ENCODE data around the gene GALNT9. TPM values are rescaled to one million over a fixed set of nuclear protein-coding genes. Genes with fewer than 3 reads are reported as not detected.

GALNT9 gene
- total RNA-seq, 4 donors from 2014 or later, result 1.6 TPM; not detected in 3

DNA sequence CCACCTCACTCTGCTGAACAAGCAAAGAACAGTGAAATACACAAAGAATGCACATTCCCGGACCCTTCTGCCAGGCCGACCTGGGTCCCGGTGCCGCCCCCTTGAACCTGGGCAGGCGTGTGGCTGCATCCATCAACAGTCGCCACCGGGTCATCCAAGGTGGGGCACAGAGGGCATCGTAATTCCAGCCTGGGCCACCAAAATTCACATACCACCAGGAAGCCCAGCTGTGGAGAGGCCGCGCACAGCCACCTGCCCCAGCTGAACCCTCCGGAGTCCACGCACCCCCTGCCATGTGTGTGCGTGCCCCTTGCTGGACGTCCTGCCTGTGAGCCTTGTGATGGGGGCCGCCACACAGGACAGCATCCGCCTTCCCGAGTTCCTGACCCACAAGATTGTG is 99.5 kb downstream of the GALNT9 start:
- no peak for DNase-seq (ENCODE audit: low spot score in 2 of 2)
- 80 to 90% methylated on average over 13 to 17 of the region's 17 CpGs for WGBS, 2 donors
- no peaks in the 10 kb centered on the region for H3K4me1 ChIP-seq
- no peak overlapping the region for H3K27ac ChIP-seq
- H3K36me3 ChIP-seq, result no peaks in the 10 kb centered on the region
- H3K4me3 ChIP-seq, result no peak overlapping the region
- no peak for TF ChIP-seq POLR2A (IDR thresholded peaks at IDR 0.05)
- no peak for TF ChIP-seq EP300 (IDR thresholded peaks at IDR 0.05)
- TF ChIP-seq, protein P1, sequence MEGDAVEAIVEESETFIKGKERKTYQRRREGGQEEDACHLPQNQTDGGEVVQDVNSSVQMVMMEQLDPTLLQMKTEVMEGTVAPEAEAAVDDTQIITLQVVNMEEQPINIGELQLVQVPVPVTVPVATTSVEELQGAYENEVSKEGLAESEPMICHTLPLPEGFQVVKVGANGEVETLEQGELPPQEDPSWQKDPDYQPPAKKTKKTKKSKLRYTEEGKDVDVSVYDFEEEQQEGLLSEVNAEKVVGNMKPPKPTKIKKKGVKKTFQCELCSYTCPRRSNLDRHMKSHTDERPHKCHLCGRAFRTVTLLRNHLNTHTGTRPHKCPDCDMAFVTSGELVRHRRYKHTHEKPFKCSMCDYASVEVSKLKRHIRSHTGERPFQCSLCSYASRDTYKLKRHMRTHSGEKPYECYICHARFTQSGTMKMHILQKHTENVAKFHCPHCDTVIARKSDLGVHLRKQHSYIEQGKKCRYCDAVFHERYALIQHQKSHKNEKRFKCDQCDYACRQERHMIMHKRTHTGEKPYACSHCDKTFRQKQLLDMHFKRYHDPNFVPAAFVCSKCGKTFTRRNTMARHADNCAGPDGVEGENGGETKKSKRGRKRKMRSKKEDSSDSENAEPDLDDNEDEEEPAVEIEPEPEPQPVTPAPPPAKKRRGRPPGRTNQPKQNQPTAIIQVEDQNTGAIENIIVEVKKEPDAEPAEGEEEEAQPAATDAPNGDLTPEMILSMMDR (IDR thresholded peaks at IDR 0.05), result no peak
- H3K9me3 ChIP-seq, result no peaks in the 10 kb centered on the region
- peaks cover 0 to 39% of the 10 kb centered on the region in 2 donors for H3K27me3 ChIP-seq

DNA sequence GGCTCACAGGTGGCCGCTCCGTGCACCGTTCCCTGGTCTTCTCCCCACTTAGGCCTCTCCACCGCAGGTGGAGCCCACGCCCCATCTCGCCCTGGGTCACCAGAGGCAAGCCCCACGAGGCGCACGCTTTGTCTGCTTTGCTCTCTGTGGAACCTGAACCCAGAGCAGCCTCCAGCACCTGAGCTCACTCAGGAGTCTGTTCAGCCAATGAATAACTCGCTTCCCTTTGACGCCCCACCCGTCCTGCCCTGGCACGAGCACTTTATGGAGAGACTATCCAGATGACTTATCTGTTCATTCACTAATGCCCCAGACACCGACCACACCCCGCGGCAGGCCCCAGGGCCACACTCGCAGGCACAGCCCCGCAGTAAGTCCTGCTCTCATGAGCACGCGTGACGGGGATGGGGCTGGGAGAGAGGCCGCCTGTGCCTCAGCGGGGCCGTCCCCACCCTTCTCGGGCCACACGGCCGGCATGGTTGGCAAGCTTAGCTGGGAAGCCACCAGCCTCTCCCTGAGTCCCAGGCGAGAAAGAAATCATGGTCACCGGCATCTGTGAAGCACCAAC is 100.1 kb downstream of the GALNT9 start:
- Histone ChIP-seq H3K27ac (no peak overlapping the region), H3K27me3 (peaks cover 0 to 39% of the 10 kb centered on the region in 2 donors), H3K9me3 (no peaks in the 10 kb centered on the region), H3K36me3 (no peaks in the 10 kb centered on the region), H3K4me3 (no peak overlapping the region), H3K4me1 (no peaks in the 10 kb centered on the region)
- DNase-seq (ENCODE audit: low spot score in 2 of 2), result no peak
- WGBS, 2 donors, result 77 to 82% methylated on average over 25 to 29 of the region's 29 CpGs
- no peak for TF ChIP-seq EP300 (IDR thresholded peaks at IDR 0.05)
- TF ChIP-seq, protein P1 (IDR thresholded peaks at IDR 0.05), result no peak

DNA sequence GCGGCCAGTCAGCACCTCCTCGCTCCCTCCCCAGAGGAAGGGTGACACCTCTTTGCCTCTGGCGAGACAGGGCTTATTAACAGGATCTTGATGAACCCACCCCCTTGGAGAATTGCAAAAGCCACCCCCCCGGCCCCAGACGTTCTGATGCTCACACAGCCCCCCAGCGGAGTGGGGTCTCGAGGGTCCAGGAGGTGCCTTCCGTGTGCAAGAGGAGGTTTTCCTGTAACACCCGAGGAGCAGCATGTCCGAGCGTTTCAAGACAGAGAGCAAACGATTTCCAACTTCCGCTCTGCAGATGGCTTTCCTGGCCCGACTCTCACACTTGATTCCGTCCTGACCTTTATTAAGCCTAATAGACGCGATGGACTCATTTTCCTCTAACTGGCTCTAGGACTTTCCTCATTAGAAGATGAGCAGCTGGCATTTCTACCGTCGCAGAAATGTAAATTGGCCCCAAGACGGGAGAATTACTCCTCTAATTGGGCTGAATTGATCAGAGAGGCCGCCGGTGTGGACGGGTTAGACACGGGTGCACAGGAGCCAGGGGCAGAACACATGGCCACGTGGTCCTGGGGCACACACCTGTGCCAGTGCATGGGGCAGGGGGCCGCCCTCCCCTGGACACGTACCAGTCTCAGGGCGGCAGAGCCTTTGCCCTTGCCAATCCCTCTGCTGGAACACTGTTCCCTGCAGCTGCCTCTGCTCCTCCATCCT is 100.8 kb downstream of the GALNT9 start:
- 54 to 60% methylated on average over 28 of the region's 28 CpGs for WGBS, 2 donors
- H3K27me3 ChIP-seq, result peaks cover 0 to 39% of the 10 kb centered on the region in 2 donors
- no peak overlapping the region for H3K27ac ChIP-seq
- no peak for DNase-seq (ENCODE audit: low spot score in 2 of 2)
- H3K36me3 ChIP-seq, result no peaks in the 10 kb centered on the region
- H3K4me3 ChIP-seq, result no peak overlapping the region
- H3K4me1 ChIP-seq, result no peaks in the 10 kb centered on the region
- no peaks in the 10 kb centered on the region for H3K9me3 ChIP-seq
- TF ChIP-seq POLR2A (IDR thresholded peaks at IDR 0.05), result no peak
- TF ChIP-seq, protein P1 (IDR thresholded peaks at IDR 0.05), result no peak
- no peak for TF ChIP-seq EP300 (IDR thresholded peaks at IDR 0.05)

DNA sequence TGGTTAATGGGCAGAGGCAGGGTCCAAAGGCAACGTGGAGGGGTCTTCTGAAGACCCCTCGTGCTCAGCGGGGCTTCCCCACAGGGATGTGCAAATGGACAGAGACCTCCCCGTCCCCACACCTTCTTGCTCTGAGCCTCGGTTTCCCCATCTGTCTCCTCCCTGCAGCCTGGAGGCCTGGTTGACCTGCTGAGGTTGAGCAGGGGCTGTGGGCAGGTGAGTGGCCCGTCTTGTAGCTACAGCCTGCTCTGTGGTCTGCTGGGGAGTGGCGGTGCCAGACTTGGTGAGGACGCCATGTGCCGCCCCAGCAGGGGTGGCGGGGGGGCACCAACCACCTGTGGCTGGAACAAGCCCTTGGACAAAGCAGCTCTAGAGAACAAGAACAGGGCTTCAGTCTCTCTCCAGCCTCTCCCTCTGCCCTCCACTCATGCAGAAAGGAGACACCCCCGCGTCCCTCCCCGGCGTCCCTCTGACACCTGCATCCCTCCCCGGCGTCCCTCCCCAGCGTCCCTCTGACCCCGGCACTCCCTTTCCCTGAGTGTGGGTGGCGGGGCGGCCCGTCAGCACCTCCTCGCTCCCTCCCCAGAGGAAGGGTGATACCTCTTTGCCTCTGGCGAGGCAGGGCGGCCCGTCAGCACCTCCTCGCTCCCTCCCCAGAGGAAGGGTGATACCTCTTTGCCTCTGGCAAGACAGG is 101.5 kb downstream of the GALNT9 start:
- H3K27me3 ChIP-seq, result peaks cover 0 to 39% of the 10 kb centered on the region in 2 donors
- no peaks in the 10 kb centered on the region for H3K36me3 ChIP-seq
- DNase-seq (ENCODE audit: low spot score in 2 of 2), result no peak
- WGBS, 2 donors, result 50 to 68% methylated on average over 20 to 25 of the region's 26 CpGs
- no peak for TF ChIP-seq POLR2A (IDR thresholded peaks at IDR 0.05)
- no peak overlapping the region for H3K4me3 ChIP-seq
- H3K4me1 ChIP-seq, result no peaks in the 10 kb centered on the region
- no peak overlapping the region for H3K27ac ChIP-seq
- H3K9me3 ChIP-seq, result no peaks in the 10 kb centered on the region

DNA sequence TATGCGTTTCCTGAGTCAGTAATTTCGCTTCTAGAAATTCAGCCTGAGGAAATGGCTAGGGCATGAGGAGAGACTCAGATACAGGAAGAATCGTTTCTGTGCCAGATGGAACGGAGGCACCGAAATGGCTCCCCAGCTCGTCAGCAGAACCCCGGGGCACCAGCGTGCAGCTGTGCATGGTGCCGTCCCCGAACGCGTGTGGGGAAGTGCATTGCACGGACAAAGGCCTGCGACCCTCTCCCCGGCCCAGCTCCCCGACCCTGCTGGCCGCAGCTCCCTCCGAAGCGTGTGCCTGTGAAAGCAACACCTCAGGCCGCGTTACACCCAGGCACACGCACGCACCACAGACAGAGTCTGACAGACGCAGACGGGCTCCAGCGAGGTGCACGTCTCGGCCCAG is 102.3 kb downstream of the GALNT9 start:
- no peaks in the 10 kb centered on the region for H3K9me3 ChIP-seq
- H3K27me3 ChIP-seq, result peaks cover 0 to 39% of the 10 kb centered on the region in 2 donors
- H3K27ac ChIP-seq, result no peak overlapping the region
- WGBS, 2 donors, result 45 to 68% methylated on average over 26 to 27 of the region's 28 CpGs
- no peak for TF ChIP-seq POLR2A (IDR thresholded peaks at IDR 0.05)
- TF ChIP-seq, protein P1 (IDR thresholded peaks at IDR 0.05), result no peak
- TF ChIP-seq EP300 (IDR thresholded peaks at IDR 0.05), result no peak
- H3K4me3 ChIP-seq, result no peak overlapping the region
- no peaks in the 10 kb centered on the region for H3K4me1 ChIP-seq
- DNase-seq (ENCODE audit: low spot score in 2 of 2), result no peak
- no peaks in the 10 kb centered on the region for H3K36me3 ChIP-seq

All from tibial nerve (tissue), 4 donors.